ACC112 (cell line): ENCODE measurements around the gene RCAN2.
A peak's percentile ranks its signal among the peaks of the same experiment; 100 is the strongest.

Experiments used
- H2AFZ ChIP-seq: fragments of 200-600 bp; sonication (generic); one replicate; pipeline ENCODE4 v1.6.0; 2017; ENCODE audit warnings: antibody characterized with exemption, low read length; ENCODE audit not compliant: unreplicated experiment
- H3K27ac ChIP-seq: fragments of 200-600 bp; sonication (generic); 2 replicates; pipeline ENCODE4 v1.5.1; 2014; ENCODE audit warnings: low read depth, mild to moderate bottlenecking, antibody characterized with exemption, low read length, moderate library complexity
- H3K27me3 ChIP-seq: fragments of 200-600 bp; sonication (generic); 2 replicates; pipeline ENCODE4 v1.6.1; 2014; ENCODE audit warnings: mild to moderate bottlenecking, antibody characterized with exemption, low read length, moderate library complexity, mixed read lengths; ENCODE audit not compliant: insufficient read depth
- H3K36me3 ChIP-seq: fragments of 200-600 bp; sonication (generic); 2 replicates; pipeline ENCODE4 v1.6.1; 2016; ENCODE audit warnings: mild to moderate bottlenecking, antibody characterized with exemption, low read length, moderate library complexity, mixed read lengths; ENCODE audit not compliant: insufficient read depth
- H3K4me1 ChIP-seq: fragments of 200-600 bp; sonication (generic); one replicate; pipeline ENCODE4 v1.6.1; 2016; ENCODE audit warnings: low read length, mixed read lengths; ENCODE audit not compliant: insufficient read depth, unreplicated experiment, control insufficient read depth
- H3K4me3 ChIP-seq: fragments of 200-600 bp; sonication (generic); 2 replicates; pipeline ENCODE4 v1.5.1; 2014; ENCODE audit warnings: mild to moderate bottlenecking, low read depth, low read length
- H3K79me2 ChIP-seq: fragments of 200-600 bp; sonication (generic); one replicate; pipeline ENCODE4 v1.6.0; 2016; ENCODE audit warnings: low read length; ENCODE audit not compliant: control insufficient read depth, unreplicated experiment, insufficient read depth

RCAN2 gene

DNA sequence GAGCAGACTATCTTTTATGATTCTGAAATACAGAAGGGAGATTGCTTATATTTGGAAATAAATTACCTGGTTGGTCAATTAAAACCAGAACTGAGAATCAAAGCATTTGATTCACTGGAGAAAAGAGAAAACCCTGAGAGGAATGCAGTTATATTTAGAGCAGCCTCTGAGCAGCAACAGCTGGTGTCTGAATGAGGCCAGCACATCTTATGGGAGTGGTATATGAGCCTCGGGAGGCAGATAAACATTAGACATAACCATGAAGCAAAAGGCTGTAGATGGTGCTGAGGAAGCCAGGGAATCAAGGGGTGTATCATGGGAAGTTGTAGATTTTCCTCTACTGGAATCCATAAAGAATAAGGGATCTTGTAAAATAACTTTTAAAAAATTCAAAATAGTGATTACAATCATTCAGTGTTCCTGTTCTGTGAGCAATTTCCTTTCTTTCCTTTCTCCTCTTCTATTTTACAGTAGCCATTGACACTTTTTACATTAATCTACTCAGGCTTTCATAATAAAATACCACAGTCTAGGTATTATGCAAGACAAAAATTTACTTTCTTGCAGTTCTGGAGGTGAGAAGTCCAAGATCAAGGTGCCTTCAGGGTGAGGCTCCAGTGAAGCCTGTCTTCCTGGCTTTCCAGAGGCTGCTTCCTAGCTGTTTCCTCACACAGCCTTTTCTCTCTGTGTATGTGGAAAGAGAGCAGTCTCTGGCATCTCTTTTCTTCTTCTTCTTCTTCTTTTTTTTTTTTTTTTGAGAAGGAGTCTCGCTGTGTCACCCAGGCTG, 287.7 kb downstream of the RCAN2 start:
- Histone ChIP-seq H3K27me3 (peaks cover 38% of the 10 kb centered on the region), H3K4me3 (no peak overlapping the region), H3K36me3 (no peaks in the 10 kb centered on the region), H3K4me1 (peaks cover 10% of the 10 kb centered on the region), H2AFZ (no peak overlapping the region), H3K27ac (no peak overlapping the region), H3K79me2 (no peaks in the 10 kb centered on the region)

DNA sequence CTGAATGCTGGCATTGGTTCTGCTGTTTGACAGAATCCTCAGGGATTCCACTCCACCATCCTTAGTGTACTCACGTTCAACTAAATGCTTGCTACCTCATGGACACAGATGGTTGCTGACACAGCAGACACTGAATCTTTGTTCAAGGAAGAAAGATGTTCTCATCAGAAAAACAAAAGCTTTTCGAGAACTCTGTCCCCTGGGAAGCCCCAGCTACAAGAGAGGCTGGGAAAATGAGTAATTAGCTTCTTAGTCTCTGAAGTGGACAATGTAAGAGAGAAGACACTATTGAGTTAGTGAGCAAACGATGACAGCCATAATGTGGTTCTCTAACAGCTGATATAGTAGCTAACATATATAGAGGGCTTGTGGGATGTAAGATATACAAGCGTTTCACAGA, 289.5 kb downstream of the RCAN2 start:
- Histone ChIP-seq H3K36me3 (no peaks in the 10 kb centered on the region), H3K4me3 (no peak overlapping the region), H3K4me1 (peaks cover 10% of the 10 kb centered on the region), H3K79me2 (no peaks in the 10 kb centered on the region), H3K27ac (no peak overlapping the region), H2AFZ (no peak overlapping the region), H3K27me3 (peaks cover 31% of the 10 kb centered on the region)

DNA sequence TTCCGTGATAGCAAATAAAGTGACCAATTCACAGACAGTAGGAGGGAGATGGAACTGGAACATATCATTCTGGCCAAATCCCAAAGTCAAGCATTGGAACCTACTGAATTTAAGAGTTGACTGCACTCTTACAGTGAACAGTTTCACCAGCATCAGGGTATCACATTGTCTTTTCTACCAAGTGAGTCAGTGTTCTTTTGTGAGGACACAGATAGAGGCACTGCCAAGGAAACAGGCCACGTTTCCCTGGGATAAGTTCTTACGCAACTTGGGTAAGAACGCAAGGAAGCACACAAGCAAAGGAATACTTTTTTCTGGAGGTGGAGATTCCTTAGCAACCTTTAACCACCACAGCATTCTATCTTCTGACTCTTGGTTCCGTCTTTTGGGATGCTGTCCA, 291.9 kb downstream of the RCAN2 start:
- no peaks in the 10 kb centered on the region for H3K36me3 ChIP-seq
- H3K27ac ChIP-seq: no peak overlapping the region
- H3K27me3 ChIP-seq: peaks cover 31% of the 10 kb centered on the region
- peaks cover 10% of the 10 kb centered on the region for H3K4me1 ChIP-seq
- no peaks in the 10 kb centered on the region for H3K79me2 ChIP-seq
- no peak overlapping the region for H2AFZ ChIP-seq
- no peak overlapping the region for H3K4me3 ChIP-seq

DNA sequence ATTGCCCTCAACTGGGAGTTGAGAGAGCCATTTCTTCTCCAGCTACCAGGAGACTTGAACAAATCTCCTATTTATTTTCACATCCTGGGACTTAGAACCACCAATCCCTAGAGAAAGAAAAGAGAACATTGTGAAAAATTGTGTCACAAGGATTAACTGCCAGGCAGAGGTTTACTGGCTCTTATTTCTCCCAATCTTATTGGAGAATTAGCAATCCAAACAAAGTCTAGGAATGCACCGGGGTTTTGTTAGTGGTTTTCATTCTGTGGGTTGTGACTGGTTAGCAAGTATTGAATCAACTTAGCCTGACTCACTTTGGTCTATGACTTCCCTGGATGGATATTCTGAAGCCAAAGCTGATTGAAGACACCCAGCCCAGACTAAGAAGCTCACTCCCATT, 299.3 kb downstream of the RCAN2 start:
- Histone ChIP-seq H3K4me1 (peaks cover 8% of the 10 kb centered on the region), H3K4me3 (no peak overlapping the region), H3K27me3 (no peaks in the 10 kb centered on the region), H3K27ac (peak overlapping the region; percentile 52), H3K79me2 (no peaks in the 10 kb centered on the region), H3K36me3 (no peaks in the 10 kb centered on the region), H2AFZ (no peak overlapping the region)

DNA sequence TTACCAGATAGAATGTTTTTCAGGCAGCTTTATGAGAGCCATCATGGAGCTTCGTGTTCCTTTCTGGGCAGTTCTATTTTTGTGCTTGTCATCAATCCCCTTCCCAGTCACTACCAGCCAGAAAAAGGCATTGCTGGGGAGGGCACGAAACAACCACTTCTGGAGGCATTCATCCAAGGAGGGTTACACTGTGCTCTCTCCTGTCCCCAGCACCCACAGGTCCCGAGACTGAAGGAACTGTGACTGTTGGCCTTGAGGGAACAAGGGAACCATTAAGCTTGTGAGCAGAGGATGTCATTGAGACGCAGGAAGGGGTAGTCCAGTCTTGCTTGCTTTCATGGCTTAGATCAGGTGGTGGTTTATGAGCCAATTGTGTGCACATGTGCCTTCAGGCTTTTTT, 300.4 kb downstream of the RCAN2 start:
- Histone ChIP-seq H2AFZ (no peak overlapping the region), H3K4me3 (no peak overlapping the region), H3K79me2 (no peaks in the 10 kb centered on the region), H3K4me1 (peaks cover 18% of the 10 kb centered on the region), H3K27ac (no peak overlapping the region), H3K27me3 (no peaks in the 10 kb centered on the region), H3K36me3 (no peaks in the 10 kb centered on the region)

GRCh38 chr6:46189726-46190125, 301.5 kb downstream of the RCAN2 start:
- peaks cover 30% of the 10 kb centered on the region for H3K4me1 ChIP-seq
- H3K36me3 ChIP-seq: no peaks in the 10 kb centered on the region
- no peak overlapping the region for H2AFZ ChIP-seq
- no peak overlapping the region for H3K27ac ChIP-seq
- no peaks in the 10 kb centered on the region for H3K79me2 ChIP-seq
- H3K4me3 ChIP-seq: no peak overlapping the region
- H3K27me3 ChIP-seq: no peaks in the 10 kb centered on the region

GRCh38 chr6:46186583-46186982, 304.7 kb downstream of the RCAN2 start:
- Histone ChIP-seq H3K36me3 (no peaks in the 10 kb centered on the region), H3K27ac (no peak overlapping the region), H3K4me1 (peaks cover 35% of the 10 kb centered on the region), H3K79me2 (no peaks in the 10 kb centered on the region), H3K27me3 (no peaks in the 10 kb centered on the region), H3K4me3 (no peak overlapping the region), H2AFZ (no peak overlapping the region)

- H3K27ac ChIP-seq: peak overlapping the region; percentile 49
- 0 out of 2 replicates have a peak overlapping the region, but pooled peaks have one; percentile 14 for H3K4me3 ChIP-seq
- H3K27me3 ChIP-seq: 0 out of 2 replicates have a peak, but pooled peaks cover 8% of the 10 kb centered on the region
- no peak overlapping the region for H2AFZ ChIP-seq
- no peaks in the 10 kb centered on the region for H3K36me3 ChIP-seq
- H3K4me1 ChIP-seq: peaks cover 35% of the 10 kb centered on the region
- no peaks in the 10 kb centered on the region for H3K79me2 ChIP-seq
These were observed 307.1 kb downstream of the RCAN2 start for GRCh38 chr6:46184114-46184513.

- Histone ChIP-seq H3K4me1 (no peaks in the 10 kb centered on the region), H3K36me3 (no peaks in the 10 kb centered on the region), H2AFZ (no peak overlapping the region), H3K27me3 (peaks cover 37% of the 10 kb centered on the region), H3K79me2 (no peaks in the 10 kb centered on the region), H3K4me3 (no peak overlapping the region), H3K27ac (no peak overlapping the region)
These were observed 315.3 kb downstream of the RCAN2 start for GRCh38 chr6:46175976-46176375.

DNA sequence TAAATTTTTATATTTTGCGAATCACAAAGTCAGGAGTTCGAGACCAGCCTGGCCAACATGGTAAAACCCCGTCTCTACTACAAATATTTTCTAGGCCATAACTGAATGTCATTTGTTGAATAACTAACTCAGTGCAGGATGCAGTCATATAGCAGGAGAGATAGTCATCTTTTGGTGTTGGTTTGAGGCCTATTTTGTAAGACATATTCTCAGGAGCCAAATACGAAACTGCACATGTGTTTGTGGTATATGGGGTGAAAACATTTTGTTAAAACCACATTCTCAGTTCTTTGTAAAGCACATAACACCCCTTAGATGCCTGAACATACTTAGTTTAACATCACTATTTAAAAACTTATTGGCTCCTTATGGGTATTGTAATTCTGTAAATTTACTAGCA, 315.8 kb downstream of the RCAN2 start:
- Histone ChIP-seq H3K27ac (no peak overlapping the region), H2AFZ (no peak overlapping the region), H3K27me3 (peaks cover 40% of the 10 kb centered on the region), H3K4me3 (no peak overlapping the region), H3K79me2 (no peaks in the 10 kb centered on the region), H3K36me3 (no peaks in the 10 kb centered on the region), H3K4me1 (no peaks in the 10 kb centered on the region)

GRCh38 chr6:46174904-46175303, 316.3 kb downstream of the RCAN2 start:
- no peaks in the 10 kb centered on the region for H3K36me3 ChIP-seq
- no peak overlapping the region for H3K27ac ChIP-seq
- H3K4me1 ChIP-seq: no peaks in the 10 kb centered on the region
- H3K79me2 ChIP-seq: no peaks in the 10 kb centered on the region
- H3K4me3 ChIP-seq: no peak overlapping the region
- peaks cover 40% of the 10 kb centered on the region for H3K27me3 ChIP-seq
- H2AFZ ChIP-seq: no peak overlapping the region
